ENCODE data around the gene SLMAP.

GRCh38 chr3:57726397-57726796 lies 29.7 kb upstream of the SLMAP start:
- TF ChIP-seq CTCF (conservative IDR thresholded peaks at IDR 0.05; ENCODE audit: low read length) (no peak), EZH2phosphoT487 (IDR thresholded peaks at IDR 0.05; ENCODE audit: borderline replicate concordance) (no peak)
